ENCODE data around the gene CSNK2A2.

Gene CSNK2A2

GRCh38 chr16:58116081-58116480 lies 81.8 kb downstream of the CSNK2A2 start:
- no peaks in the 10 kb centered on the region for H3K9me3 ChIP-seq (ENCODE audit: control insufficient read depth in 1 of 2, low read length in 2 of 2)
- H3K27me3 ChIP-seq (ENCODE audit: control insufficient read depth in 1 of 2, insufficient read depth in 2 of 2, low read length in 2 of 2): no peaks in the 10 kb centered on the region
- peak overlapping the region; percentile 1 for H3K27ac ChIP-seq (ENCODE audit: low read depth, low read length)
- H3K36me3 ChIP-seq (ENCODE audit: control insufficient read depth in 1 of 2, insufficient read depth in 2 of 2, low read length in 2 of 2): peaks cover 26 to 34% of the 10 kb centered on the region in 2 donors
- H3K4me3 ChIP-seq (ENCODE audit: low read depth in 1 of 2, low read length in 2 of 2): no peak overlapping the region
- H3K9ac ChIP-seq (ENCODE audit: low read depth in 1 of 2, low read length in 2 of 2): no peak overlapping the region
- H3K4me1 ChIP-seq (ENCODE audit: control insufficient read depth in 1 of 2, insufficient read depth in 2 of 2, low read length in 2 of 2): peaks cover 26 to 33% of the 10 kb centered on the region in 2 donors

DNA sequence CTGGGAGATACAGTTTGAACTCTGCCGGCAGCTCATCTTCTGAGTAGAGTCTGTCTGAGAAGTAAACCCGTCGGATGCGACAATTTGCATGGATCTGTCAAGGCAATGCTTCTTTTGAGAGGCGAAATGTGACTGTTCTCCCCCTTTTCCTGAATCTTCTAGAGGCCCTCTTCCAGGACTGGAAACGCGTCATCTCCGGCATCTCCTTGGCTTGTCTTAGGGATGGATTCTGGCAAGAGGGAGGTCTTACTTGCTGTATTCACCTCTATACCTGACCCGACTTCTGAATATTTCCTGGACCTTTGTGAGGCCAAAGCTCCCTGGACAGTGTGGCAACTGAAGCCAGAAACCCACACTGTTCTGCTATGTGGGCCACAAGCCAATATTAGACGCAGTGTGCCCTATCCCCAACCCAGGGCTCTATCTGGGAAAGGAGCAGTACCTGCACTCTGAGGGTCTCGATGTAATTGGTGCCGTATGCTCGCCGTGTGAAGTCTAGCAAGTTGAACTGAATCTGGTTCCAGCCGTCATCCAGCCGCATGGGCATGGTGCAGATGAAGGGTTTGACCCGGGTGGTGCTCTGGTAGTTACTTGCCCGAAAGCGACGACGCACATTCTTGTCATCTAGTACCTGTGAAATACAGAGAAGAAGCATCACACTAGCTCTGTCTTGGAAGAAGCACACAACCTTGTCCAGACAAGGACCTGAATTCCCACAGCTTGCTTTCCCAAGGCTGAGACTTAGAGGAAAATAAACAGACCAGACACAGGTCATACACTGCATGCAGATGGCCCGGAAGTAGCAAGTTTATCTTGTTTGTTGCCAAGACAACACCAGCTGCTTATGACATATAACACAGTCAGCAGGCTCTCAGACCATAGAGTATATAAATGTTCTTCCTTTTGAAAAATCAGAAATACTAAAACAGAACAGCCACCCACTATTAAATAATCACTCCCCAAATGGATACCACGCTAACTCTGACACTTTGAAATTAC lies 82.8 kb downstream of the CSNK2A2 start:
- Histone ChIP-seq H3K9ac (ENCODE audit: low read depth in 1 of 2, low read length in 2 of 2) (no peak overlapping the region), H3K27me3 (ENCODE audit: control insufficient read depth in 1 of 2, insufficient read depth in 2 of 2, low read length in 2 of 2) (no peaks in the 10 kb centered on the region), H3K4me3 (ENCODE audit: low read depth in 1 of 2, low read length in 2 of 2) (no peak overlapping the region), H3K36me3 (ENCODE audit: control insufficient read depth in 1 of 2, insufficient read depth in 2 of 2, low read length in 2 of 2) (peaks cover 26 to 34% of the 10 kb centered on the region in 2 donors), H3K27ac (ENCODE audit: low read depth, low read length) (peak overlapping the region; percentile 48), H3K4me1 (ENCODE audit: control insufficient read depth in 1 of 2, insufficient read depth in 2 of 2, low read length in 2 of 2) (peaks cover 16 to 24% of the 10 kb centered on the region in 2 donors), H3K9me3 (ENCODE audit: control insufficient read depth in 1 of 2, low read length in 2 of 2) (no peaks in the 10 kb centered on the region)

GRCh38 chr16:58111302-58111627 lies 86.6 kb downstream of the CSNK2A2 start:
- no peak overlapping the region for H3K9ac ChIP-seq (ENCODE audit: low read depth in 1 of 2, low read length in 2 of 2)
- peaks cover 21 to 29% of the 10 kb centered on the region in 2 donors for H3K36me3 ChIP-seq (ENCODE audit: control insufficient read depth in 1 of 2, insufficient read depth in 2 of 2, low read length in 2 of 2)
- no peak overlapping the region for H3K27ac ChIP-seq (ENCODE audit: low read depth, low read length)

GRCh38 chr16:58110571-58111301 lies 87.2 kb downstream of the CSNK2A2 start:
- H3K9me3 ChIP-seq (ENCODE audit: control insufficient read depth in 1 of 2, low read length in 2 of 2): no peaks in the 10 kb centered on the region
- H3K4me1 ChIP-seq (ENCODE audit: control insufficient read depth in 1 of 2, insufficient read depth in 2 of 2, low read length in 2 of 2): no peaks in the 10 kb centered on the region
- H3K36me3 ChIP-seq (ENCODE audit: control insufficient read depth in 1 of 2, insufficient read depth in 2 of 2, low read length in 2 of 2): peaks cover 16 to 23% of the 10 kb centered on the region in 2 donors
- no peak overlapping the region for H3K4me3 ChIP-seq (ENCODE audit: low read depth in 1 of 2, low read length in 2 of 2)
- no peaks in the 10 kb centered on the region for H3K27me3 ChIP-seq (ENCODE audit: control insufficient read depth in 1 of 2, insufficient read depth in 2 of 2, low read length in 2 of 2)
- no peak overlapping the region for H3K9ac ChIP-seq (ENCODE audit: low read depth in 1 of 2, low read length in 2 of 2)
- H3K27ac ChIP-seq (ENCODE audit: low read depth, low read length): no peak overlapping the region

More at GRCh38 chr16:58111302-58111627, 86.6 kb downstream of the CSNK2A2 start:
- Histone ChIP-seq H3K4me1 (ENCODE audit: control insufficient read depth in 1 of 2, insufficient read depth in 2 of 2, low read length in 2 of 2) (peaks cover 0 to under 1% of the 10 kb centered on the region in 2 donors), H3K9me3 (ENCODE audit: control insufficient read depth in 1 of 2, low read length in 2 of 2) (no peaks in the 10 kb centered on the region), H3K4me3 (ENCODE audit: low read depth in 1 of 2, low read length in 2 of 2) (no peak overlapping the region), H3K27me3 (ENCODE audit: control insufficient read depth in 1 of 2, insufficient read depth in 2 of 2, low read length in 2 of 2) (no peaks in the 10 kb centered on the region)

- Histone ChIP-seq H3K36me3 (ENCODE audit: control insufficient read depth in 1 of 2, insufficient read depth in 2 of 2, low read length in 2 of 2) (peaks cover 8 to 16% of the 10 kb centered on the region in 2 donors), H3K9ac (ENCODE audit: low read depth in 1 of 2, low read length in 2 of 2) (no peak overlapping the region), H3K4me1 (ENCODE audit: control insufficient read depth in 1 of 2, insufficient read depth in 2 of 2, low read length in 2 of 2) (no peaks in the 10 kb centered on the region), H3K9me3 (ENCODE audit: control insufficient read depth in 1 of 2, low read length in 2 of 2) (no peaks in the 10 kb centered on the region), H3K27me3 (ENCODE audit: control insufficient read depth in 1 of 2, insufficient read depth in 2 of 2, low read length in 2 of 2) (no peaks in the 10 kb centered on the region), H3K4me3 (ENCODE audit: low read depth in 1 of 2, low read length in 2 of 2) (no peak overlapping the region), H3K27ac (ENCODE audit: low read depth, low read length) (no peak overlapping the region)
These were observed 88.0 kb downstream of the CSNK2A2 start for GRCh38 chr16:58109881-58110280.

GRCh38 chr16:58109330-58109729 lies 88.6 kb downstream of the CSNK2A2 start:
- no peaks in the 10 kb centered on the region for H3K9me3 ChIP-seq (ENCODE audit: control insufficient read depth in 1 of 2, low read length in 2 of 2)
- no peak overlapping the region for H3K4me3 ChIP-seq (ENCODE audit: low read depth in 1 of 2, low read length in 2 of 2)
- no peak overlapping the region for H3K9ac ChIP-seq (ENCODE audit: low read depth in 1 of 2, low read length in 2 of 2)

More at GRCh38 chr16:58109330-58109729, 88.6 kb downstream of the CSNK2A2 start:
- Histone ChIP-seq H3K27ac (ENCODE audit: low read depth, low read length) (no peak overlapping the region), H3K4me1 (ENCODE audit: control insufficient read depth in 1 of 2, insufficient read depth in 2 of 2, low read length in 2 of 2) (no peaks in the 10 kb centered on the region), H3K36me3 (ENCODE audit: control insufficient read depth in 1 of 2, insufficient read depth in 2 of 2, low read length in 2 of 2) (peaks cover 3 to 10% of the 10 kb centered on the region in 2 donors), H3K27me3 (ENCODE audit: control insufficient read depth in 1 of 2, insufficient read depth in 2 of 2, low read length in 2 of 2) (no peaks in the 10 kb centered on the region)
